HL-60 (cell line): ENCODE measurements around the gene LAMA3.

ENCODE experiments used
- DNase-seq, 2 experiments: peaks; one replicate each; pipeline ENCODE4 v3.0.0-alpha.2; 2010 to 2020; ENCODE audit warnings: low read depth in 1 of 2, low spot score in 1 of 2
- H3K27ac ChIP-seq: fragments of 250-450 bp; sonication (Bioruptor Pico); replicated peaks from 2 replicates; pipeline ENCODE4 v1.5.1; 2020; ENCODE audit warnings: mild to moderate bottlenecking, moderate library complexity
- H3K27me3 ChIP-seq: fragments of 250-450 bp; sonication (Bioruptor Pico); 2 replicates; pipeline ENCODE4 v1.5.1; 2021; ENCODE audit warnings: mild to moderate bottlenecking, moderate library complexity; ENCODE audit not compliant: insufficient read depth, poor library complexity, severe bottlenecking
- H3K4me3 ChIP-seq: replicated peaks from 2 replicates; pipeline ENCODE4 v1.5.1; 2011; ENCODE audit warnings: mild to moderate bottlenecking, control low read depth, low read length; ENCODE audit not compliant: insufficient read depth
- GABPA ChIP-seq: IDR thresholded peaks from 2 replicates; pipeline ENCODE4 v1.6.1; 2012; ENCODE audit warnings: low read depth
- POLR2AphosphoS5 ChIP-seq: IDR thresholded peaks from 2 replicates; pipeline ENCODE4 v1.6.1; 2012; ENCODE audit warnings: low read depth
- SPI1 ChIP-seq: IDR thresholded peaks from 2 replicates; pipeline ENCODE4 v1.6.1; 2012; ENCODE audit warnings: low read depth, mild to moderate bottlenecking, borderline replicate concordance
- TF ChIP-seq, protein P1 (sequence below): IDR thresholded peaks from one replicate; pipeline ENCODE4 v1.5.1; 2011; ENCODE audit warnings: low read length, control low read depth, inconsistent platforms; ENCODE audit not compliant: insufficient read depth
- TF ChIP-seq, protein P2 (sequence below): IDR thresholded peaks from 2 replicates; pipeline ENCODE4 v1.6.1; 2012; ENCODE audit warnings: low read depth; ENCODE audit not compliant: insufficient replicate concordance

The LAMA3 gene

DNA sequence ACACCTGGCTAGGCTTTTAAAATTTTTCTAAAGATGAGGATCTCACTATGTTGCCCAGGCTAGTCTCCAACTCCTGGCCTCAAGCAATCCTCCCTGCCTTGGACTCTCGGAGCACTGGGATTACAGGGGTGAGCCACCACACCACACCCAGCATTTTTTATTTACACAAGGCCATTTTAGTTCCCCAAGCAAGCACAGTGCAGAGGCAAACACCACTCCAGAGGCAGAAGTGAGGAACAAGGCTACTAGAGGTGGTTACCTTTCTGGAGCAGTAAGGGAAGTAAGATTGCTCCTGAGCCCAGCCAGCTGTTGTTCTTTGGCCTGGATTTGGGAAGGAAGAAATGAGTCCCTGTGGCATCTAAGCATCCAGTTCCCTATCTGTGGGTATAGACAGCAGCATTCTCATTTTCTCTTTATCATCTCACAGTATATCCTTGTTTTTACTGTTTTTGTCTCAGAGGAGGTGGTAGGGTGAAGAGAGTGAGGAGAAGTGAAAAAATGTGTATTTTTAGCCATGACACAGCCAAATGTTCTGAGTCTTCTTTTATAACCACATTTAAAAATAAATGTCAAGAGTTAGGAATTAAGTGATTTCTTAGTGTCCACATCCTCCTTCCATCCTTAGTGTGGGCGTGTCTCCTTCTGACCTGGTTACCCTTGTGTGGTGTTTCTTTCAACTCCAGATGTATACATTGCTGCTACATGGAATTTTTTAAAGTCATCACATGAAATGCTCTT is 314.8 kb downstream of the LAMA3 start:
- no peaks in the 10 kb centered on the region for H3K27me3 ChIP-seq
- DNase-seq, result no peak
- TF ChIP-seq, protein P1, sequence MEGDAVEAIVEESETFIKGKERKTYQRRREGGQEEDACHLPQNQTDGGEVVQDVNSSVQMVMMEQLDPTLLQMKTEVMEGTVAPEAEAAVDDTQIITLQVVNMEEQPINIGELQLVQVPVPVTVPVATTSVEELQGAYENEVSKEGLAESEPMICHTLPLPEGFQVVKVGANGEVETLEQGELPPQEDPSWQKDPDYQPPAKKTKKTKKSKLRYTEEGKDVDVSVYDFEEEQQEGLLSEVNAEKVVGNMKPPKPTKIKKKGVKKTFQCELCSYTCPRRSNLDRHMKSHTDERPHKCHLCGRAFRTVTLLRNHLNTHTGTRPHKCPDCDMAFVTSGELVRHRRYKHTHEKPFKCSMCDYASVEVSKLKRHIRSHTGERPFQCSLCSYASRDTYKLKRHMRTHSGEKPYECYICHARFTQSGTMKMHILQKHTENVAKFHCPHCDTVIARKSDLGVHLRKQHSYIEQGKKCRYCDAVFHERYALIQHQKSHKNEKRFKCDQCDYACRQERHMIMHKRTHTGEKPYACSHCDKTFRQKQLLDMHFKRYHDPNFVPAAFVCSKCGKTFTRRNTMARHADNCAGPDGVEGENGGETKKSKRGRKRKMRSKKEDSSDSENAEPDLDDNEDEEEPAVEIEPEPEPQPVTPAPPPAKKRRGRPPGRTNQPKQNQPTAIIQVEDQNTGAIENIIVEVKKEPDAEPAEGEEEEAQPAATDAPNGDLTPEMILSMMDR, result no peak
- TF ChIP-seq, protein P2, sequence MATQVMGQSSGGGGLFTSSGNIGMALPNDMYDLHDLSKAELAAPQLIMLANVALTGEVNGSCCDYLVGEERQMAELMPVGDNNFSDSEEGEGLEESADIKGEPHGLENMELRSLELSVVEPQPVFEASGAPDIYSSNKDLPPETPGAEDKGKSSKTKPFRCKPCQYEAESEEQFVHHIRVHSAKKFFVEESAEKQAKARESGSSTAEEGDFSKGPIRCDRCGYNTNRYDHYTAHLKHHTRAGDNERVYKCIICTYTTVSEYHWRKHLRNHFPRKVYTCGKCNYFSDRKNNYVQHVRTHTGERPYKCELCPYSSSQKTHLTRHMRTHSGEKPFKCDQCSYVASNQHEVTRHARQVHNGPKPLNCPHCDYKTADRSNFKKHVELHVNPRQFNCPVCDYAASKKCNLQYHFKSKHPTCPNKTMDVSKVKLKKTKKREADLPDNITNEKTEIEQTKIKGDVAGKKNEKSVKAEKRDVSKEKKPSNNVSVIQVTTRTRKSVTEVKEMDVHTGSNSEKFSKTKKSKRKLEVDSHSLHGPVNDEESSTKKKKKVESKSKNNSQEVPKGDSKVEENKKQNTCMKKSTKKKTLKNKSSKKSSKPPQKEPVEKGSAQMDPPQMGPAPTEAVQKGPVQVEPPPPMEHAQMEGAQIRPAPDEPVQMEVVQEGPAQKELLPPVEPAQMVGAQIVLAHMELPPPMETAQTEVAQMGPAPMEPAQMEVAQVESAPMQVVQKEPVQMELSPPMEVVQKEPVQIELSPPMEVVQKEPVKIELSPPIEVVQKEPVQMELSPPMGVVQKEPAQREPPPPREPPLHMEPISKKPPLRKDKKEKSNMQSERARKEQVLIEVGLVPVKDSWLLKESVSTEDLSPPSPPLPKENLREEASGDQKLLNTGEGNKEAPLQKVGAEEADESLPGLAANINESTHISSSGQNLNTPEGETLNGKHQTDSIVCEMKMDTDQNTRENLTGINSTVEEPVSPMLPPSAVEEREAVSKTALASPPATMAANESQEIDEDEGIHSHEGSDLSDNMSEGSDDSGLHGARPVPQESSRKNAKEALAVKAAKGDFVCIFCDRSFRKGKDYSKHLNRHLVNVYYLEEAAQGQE, result no peak
- TF ChIP-seq POLR2AphosphoS5 (no peak), SPI1 (no peak), GABPA (no peak)
- H3K27ac ChIP-seq, result no peak overlapping the region
- H3K4me3 ChIP-seq, result no peak overlapping the region
